Fibroblast of skin of left quadriceps (primary cell): ENCODE results near the gene SOWAHB.

Source experiments
- DNase-seq, 2 experiments: peaks; one replicate each; pipeline ENCODE4 v3.0.0-alpha.2; 2013; ENCODE audit warnings: low read depth in 2 of 2

SOWAHB gene, protein sequence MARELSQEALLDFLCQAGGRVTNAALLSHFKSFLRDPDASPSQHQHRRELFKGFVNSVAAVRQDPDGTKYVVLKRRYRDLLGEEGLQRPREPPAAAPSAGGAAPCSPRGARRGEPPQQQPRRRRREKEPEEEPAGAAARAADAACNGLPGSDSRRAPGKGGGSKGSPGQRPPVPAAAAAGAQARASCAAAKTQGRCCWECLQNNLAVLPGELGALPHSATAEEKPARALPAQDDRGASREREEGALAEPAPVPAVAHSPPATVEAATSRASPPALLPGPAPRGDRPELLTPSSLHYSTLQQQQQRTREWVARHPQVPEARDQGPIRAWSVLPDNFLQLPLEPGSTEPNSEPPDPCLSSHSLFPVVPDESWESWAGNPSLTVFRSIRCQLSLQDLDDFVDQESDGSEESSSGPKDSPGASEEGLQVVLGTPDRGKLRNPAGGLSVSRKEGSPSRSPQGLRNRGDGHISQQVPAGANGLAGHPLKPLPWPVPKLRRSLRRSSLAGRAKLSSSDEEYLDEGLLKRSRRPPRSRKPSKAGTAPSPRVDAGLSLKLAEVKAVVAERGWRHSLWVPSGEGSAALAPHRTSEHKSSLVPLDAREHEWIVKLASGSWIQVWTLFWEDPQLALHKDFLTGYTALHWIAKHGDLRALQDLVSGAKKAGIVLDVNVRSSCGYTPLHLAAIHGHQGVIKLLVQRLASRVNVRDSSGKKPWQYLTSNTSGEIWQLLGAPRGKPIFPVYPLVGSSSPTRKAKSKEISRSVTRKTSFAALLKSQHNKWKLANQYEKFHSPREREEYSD

GRCh38 chr4:76897536-76898384 lies at the start of gene SOWAHB:
Gene SOWAHB (minus strand): TSS chr4:76898144. CDS start chr4:76897849, 295 bp downstream.
- no peak for DNase-seq

- no peak for DNase-seq
These were observed 49.4 kb upstream of the SOWAHB start for GRCh38 chr4:76947369-76947768.

DNA sequence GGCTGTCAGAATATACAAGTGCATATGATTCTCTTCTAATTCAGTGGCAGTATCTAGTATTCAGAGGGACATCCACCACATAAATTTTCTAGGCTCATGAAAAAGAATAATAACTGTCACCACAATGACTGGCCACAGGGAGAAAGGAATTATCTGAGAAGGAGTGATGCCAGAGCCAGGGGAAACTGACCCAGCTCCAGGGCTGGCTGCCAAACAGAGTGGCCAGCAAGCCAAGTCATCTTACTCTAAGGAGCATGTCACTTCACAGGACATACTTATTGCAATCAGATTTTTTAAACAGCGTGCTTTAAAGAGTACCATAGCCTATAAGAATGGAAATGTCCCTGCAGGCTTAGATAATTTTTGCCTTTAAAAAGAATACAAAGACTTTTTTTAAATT lies 45.8 kb upstream of the SOWAHB start:
- DNase-seq, result no peak

GRCh38 chr4:76943129-76943620 lies 45.2 kb upstream of the SOWAHB start:
- DNase-seq, result no peak

GRCh38 chr4:76939184-76939583 lies 41.2 kb upstream of the SOWAHB start:
- no peak for DNase-seq

GRCh38 chr4:76931576-76932276 lies 33.8 kb upstream of the SOWAHB start:
- no peak for DNase-seq

DNA sequence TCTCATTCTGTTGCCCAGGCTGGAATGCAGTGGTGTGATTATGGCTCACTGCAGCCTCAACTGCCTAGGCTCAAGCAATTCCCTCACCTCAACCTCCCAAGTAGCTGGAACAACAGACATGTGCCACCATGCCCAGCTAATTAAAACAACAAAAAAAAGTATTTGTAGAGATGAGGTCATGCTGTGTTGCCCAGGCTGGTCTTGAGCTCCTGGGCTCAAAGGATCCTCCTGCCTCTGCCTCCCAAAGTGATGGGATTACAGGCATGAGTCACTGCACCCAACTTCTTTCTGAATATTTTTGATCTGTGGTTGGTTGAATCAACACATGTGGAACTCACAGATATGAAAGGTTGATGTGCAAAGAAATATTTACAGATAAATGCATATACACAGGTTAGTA lies 33.1 kb upstream of the SOWAHB start:
- no peak for DNase-seq

- no peak for DNase-seq
These were observed 32.7 kb upstream of the SOWAHB start for GRCh38 chr4:76930685-76931084.

DNA sequence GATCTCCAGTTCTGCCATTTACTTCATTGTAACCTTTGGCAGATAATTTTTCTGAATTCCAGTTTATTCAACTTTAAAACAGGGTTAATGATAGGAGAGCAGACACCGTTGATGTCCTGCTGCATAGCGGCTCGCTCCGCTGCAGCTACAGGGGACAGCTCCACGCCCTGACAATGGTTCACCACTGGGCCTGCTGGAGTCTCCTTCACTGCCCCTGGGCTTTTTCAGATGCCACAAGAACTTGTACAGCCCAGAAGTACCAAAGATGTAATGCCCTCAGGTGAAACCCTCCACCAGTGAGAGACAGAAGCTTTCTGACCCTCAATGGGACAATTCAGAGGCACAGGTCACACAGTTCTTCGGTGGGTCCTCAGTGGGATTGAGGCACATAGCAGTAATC lies 28.9 kb upstream of the SOWAHB start:
- no peak for DNase-seq

GRCh38 chr4:76923619-76924357 lies 25.8 kb upstream of the SOWAHB start:
- DNase-seq, result no peak

DNA sequence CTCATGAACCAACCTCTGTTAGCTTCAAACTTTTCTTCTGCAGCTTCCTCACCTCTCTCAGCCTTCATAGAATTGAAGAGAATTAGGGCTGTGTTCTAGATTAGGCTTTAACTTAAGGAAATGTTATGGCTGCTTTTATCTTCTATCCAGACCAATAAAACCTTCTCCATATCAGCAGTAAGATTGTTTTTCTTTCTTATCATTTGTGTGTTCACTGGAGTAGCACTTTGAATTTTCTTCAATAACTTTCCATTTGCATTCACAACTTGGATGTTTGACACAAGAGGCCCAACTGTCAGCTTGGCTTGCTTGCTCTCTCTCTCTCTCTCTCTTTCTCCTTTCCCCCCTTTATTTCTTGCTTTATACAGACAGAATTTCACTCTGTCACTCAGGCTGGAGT lies 22.8 kb upstream of the SOWAHB start:
- no peak for DNase-seq

GRCh38 chr4:76909711-76910110 lies 11.8 kb upstream of the SOWAHB start:
- no peak for DNase-seq

- peak; percentile 81 to 84 for DNase-seq
These were observed 7.6 kb upstream of the SOWAHB start for GRCh38 chr4:76905521-76905920.

GRCh38 chr4:76904646-76905190 lies 6.8 kb upstream of the SOWAHB start:
- DNase-seq, result no peak

DNA sequence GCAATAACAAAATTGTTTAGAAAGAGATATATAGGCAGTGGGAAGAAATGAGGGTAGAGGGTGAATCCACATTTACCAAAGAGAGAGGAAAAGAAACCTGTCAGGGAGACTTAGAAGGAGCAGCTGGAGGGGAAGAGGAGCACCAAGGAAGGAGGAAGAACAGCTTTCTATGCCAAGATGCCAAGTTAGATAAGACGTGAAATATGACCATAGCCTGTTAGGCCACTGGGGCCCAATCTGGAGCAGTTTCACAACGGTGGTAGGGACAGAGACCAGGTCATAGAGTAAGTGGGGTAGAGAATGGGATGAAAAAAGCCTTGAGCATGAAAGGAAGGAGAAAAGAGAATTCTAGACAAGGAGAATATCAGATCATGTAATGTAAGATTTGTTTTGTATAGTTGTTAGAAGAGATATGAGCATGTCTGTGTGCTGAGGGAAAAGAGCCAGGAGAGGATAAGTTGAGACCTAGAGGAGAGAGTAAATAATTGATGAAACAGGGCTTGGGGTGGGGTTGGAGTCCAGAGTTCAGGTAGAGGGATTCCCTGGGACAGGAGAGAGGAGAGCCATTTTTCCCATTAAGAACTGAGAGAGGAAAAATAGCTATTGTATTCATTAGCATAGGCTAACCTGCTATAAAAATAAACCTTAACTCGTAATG lies 4.4 kb upstream of the SOWAHB start:
- no peak for DNase-seq

DNA sequence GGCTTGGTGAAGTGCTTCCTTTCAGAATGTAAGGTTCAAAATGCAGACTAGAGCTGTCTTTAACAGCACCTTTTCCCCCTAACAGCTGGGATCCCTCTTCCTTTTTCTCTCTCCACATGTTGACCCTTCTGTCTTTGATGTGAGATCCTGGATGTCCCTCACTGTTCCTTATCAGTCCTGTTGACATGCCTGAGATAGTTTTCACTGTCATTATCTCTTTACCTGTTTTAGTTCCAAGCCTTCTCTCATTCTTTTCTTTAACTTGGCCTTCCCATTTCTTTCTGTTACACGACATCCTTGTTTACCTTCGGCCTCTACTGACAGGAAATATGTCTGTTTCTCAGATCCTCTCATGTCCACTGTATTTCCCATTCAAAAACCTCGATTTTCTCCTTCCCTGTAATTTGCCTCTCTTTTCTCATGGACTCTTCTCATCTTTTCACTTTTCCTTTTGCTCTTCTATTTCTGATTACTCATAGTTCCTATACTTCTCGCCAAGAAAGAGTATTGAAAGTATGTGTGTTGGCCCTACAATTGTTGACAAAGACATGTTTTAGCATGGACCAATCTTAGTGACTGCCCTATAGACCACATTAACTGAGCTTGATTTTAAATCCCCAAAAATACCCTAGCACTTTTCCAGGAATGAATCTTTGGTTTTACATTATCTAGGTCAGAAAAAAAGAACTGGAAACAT lies 1.2 kb upstream of the SOWAHB start:
- DNase-seq, result no peak

DNA sequence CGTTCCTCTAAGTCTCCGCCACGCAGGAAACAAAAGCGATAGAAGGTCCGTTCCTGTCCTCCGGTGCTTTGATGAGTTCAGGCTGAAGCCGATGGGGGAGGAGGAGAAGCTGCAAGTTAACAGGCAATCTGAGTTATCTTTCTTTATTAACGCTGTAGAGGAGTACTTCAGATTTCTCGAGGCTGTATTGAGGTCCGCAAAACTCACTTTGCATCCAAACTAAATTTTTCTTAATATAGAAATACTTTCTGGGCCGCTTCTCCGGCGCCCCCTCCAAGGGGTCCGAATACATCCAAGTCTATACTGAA lies 395 bp upstream of the SOWAHB start:
- no peak for DNase-seq

- no peak for DNase-seq
These were observed 1.1 kb downstream of the SOWAHB start for GRCh38 chr4:76896614-76897535.
